NCI-H2171 treated with DMSO at 0.1 percent for 48 hours (cell line): Measurements from ENCODE around the gene NSG2.
"Not testable (repeated sequence)": the region's sequence is repeated elsewhere in the genome, so short reads cannot be mapped to it uniquely, and the experiment has no call there.

Source experiments
- DNase-seq: peaks from one replicate; lab custom pipeline; 2025; lab: John Stamatoyannopoulos, UW

The NSG2 gene

GRCh38 chr5:174102574-174102973, 57.1 kb downstream of the NSG2 start:
- DNase-seq: not testable (repeated sequence)

- no peak for DNase-seq
Observed at GRCh38 chr5:174106997-174107655, 61.6 kb downstream of the NSG2 start.

- no peak for DNase-seq
Observed at GRCh38 chr5:174108745-174109144, 63.2 kb downstream of the NSG2 start.

DNA sequence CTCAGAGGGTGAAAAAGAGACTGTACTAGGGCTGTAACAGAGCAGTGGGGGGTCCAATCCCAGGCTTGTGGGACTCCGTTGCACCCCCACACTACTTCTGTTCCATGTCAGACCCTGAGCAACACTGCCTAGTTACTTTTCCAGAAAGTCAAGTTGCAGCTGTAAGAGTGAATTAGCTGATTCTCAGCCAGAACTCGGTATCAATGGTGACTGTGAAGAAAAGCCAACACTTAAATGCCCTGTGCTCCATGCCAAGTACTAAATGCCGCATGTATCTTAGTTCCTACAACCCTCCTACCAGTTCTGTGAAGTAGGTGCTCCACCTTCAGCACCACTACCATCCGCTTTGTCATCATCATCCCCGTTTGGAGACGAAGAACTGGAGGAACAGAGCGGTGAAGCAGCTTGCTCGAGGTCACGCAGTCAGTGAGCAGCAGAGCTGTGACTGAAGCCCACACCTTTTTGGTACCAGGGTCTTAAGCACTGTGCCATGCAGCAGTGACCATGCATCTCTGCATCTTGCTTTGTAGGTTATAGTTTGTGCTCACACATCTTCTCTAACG, 64.3 kb downstream of the NSG2 start:
- no peak for DNase-seq

DNA sequence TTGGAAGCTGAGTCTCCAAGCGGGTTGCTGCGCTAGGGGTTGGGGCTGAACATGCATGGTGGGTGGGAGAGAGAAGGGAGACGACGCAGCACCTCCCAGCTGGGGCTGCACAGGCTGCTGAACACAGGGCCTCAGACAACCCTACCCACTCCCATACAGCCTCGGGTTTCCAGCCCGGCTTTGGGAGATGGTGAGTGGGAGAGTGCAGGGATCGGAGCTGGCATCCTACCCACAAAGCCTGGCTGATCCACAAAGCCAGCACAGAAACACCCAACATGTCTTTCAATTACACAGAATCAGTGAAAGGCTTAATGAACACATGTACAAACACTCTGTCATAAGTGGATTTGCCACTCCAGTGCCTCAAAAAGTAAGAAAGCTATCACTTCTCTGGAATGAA, 64.8 kb downstream of the NSG2 start:
- DNase-seq: no peak

DNA sequence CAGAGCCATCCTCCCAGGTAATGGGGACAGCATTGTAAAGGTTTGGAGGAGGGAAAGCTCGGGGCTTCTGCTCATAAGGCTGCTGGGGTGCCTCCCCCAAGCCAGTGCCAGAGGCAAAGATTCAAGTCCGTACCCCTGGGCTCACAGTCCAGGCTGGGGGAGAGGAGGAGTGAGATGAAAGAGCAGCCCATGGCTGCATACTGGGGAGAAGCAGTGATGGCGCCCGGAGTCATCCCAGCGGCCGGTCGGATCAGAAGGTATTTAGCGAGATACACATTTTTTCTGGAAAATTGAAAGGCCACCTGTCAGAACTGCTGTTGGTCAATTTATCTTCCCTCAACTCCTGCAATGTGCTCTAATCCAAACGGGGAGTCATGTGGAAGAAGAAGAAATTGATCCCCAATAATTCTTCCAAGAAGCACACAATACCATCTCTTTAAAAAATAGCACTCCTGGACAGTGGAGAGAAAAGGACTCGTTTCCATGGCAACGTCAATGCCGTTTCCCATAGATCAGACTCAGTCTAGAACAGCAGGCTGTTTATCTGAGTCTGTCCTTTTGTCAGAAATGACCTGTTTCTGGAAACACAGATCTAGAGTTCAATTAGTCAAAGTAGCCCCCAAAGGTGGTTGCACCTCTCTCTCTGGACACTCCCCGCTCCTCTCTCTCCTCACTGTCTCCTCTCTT, 65.9 kb downstream of the NSG2 start:
- no peak for DNase-seq

DNA sequence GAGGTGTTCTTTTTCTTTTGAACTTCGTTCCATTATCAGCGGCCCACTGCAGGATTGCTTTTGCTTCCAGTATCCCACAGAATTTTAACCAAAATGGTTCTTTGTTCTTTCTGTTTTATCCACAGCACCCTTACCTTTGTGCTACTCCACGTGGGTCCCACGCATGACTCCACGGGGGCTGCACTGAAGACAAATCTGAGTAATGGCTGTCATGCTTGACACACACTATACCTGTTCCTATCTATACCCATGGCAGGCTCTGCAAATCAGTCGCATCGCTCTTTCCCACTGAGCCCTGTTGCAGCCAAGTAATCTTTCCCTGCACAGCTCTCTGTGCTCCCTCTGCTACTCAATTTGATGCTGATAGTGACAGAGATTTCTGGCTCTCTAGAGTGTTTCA, 69.7 kb downstream of the NSG2 start:
- DNase-seq: no peak

DNA sequence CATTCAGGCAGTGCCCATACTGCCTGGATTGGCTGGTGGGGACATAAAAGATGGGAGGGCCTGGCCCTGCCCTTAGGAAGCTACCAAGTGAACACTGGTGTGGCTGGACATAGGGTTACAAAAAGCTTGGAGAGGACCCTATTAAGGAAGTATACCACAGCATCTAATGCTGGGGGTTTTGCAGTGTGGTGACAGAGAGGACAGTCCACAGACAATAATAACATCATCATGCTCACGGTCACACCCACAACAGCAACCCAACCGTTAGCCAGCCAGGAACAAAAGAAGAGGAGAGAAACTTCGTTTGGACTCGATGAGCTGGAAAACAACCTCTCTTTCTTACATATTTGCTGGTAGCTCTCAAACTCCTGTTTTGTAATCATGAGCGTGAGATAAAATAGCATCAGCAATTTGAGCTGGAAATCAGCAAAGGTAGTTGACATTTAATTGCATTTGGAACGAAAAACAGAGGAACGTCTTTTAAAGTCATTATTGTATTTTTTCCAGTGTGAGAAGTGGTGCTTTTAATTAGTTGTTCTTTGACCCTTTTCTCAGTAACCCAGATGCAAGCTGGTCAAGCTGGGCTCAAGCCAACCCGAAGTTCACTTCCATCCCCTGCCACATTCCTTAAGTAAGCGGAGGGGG, 73.4 kb downstream of the NSG2 start:
- DNase-seq: no peak

- DNase-seq: no peak
Observed at GRCh38 chr5:174119468-174119881, 74.0 kb downstream of the NSG2 start.

GRCh38 chr5:174120401-174121005, 75.0 kb downstream of the NSG2 start:
- no peak for DNase-seq

GRCh38 chr5:174134545-174134944, 89.0 kb downstream of the NSG2 start:
- no peak for DNase-seq

DNA sequence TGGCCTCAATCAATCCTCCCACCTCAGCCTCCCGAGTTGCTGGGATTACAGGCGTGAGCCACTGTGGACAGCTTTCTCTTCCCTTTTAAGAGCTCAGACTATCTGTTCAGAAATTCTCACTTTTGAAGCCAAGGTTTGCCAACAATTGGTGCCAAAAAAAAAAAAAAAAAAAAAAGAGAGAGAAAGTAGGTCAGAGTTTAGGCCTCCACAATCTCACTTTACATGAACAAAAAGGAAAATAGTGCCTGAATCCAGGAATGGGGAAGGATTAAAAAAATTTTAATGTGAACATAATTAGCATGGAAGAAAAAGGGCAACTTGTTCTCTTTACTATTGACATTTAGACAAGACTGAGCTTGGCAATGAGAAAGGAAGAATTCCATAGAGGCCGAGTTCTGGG, 94.1 kb downstream of the NSG2 start:
- no peak for DNase-seq

DNA sequence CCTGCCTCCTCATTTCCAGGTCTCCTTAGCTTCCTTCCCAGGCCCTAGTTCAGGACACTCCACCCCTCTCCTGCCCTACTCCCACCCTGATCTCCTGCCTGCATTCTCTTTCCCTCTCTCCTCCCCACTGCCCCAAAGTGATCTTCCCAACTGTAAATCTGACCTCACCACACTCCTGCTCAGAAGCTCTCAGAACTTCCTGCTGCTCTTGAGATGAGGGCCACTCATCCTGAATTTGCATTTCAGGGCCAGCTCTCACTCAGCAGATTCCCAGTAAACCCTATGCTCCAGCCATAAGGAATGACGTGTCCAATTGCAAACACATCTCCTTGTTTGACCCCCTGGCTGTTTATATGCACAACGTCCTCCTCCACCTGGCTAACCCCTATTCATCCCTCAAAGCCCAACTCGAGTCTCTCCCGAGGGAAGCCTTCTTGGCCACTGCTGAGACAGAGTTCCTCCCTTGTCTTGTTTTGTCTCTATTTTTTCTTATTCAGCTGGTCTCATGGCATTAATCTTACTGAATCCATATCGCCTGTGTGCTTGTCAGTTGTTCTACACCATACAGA, 95.0 kb downstream of the NSG2 start:
- DNase-seq: no peak

GRCh38 chr5:174141398-174141797, 95.9 kb downstream of the NSG2 start:
- no peak for DNase-seq

GRCh38 chr5:174145091-174145490, 99.6 kb downstream of the NSG2 start:
- DNase-seq: no peak

DNA sequence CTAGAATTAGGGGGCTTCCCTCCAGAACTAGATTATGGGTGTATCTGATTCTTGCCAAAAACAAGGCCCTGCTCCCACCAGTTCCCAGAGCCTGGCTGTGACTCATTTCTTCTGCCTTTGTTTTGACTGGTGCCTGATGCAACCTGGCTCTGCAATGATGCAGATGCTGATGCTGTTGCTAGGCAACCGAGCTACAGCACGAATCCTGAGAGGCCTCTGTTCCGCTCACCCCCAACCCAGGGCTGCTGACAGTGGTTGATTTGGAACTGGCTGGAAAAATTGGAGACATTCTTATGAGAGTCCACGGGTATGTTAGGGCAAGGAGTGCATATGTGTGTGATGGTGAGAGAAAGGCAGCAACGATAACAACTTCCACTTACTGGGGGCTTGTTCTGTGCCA, 100.3 kb downstream of the NSG2 start:
- DNase-seq: no peak

GRCh38 chr5:174146556-174146955, 101.0 kb downstream of the NSG2 start:
- no peak for DNase-seq

GRCh38 chr5:174147012-174147411, 101.5 kb downstream of the NSG2 start:
- DNase-seq: not testable (repeated sequence)

DNA sequence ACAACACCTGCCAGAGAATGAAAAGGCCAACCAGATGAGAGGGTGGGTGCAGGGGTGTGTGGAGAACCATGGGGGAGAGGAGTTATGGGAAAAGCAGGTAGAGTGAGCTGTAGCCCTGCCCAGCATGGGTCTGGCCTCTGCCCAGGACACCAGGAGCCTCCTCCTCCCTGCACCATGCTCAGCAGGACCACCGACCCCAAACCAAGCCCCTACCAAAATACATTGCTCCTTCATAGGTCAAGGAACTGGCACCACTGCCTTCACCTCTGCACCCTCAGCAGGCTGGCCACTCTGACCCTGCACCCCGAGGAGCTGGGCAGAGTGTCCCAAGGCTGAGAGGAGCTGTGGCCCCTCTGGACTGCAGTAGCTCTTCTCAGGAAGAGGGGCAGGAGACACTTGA, 102.0 kb downstream of the NSG2 start:
- DNase-seq: no peak

- no peak for DNase-seq
Observed at GRCh38 chr5:174148721-174149120, 103.2 kb downstream of the NSG2 start.

- no peak for DNase-seq
Observed at GRCh38 chr5:174149426-174149825, 103.9 kb downstream of the NSG2 start.

DNA sequence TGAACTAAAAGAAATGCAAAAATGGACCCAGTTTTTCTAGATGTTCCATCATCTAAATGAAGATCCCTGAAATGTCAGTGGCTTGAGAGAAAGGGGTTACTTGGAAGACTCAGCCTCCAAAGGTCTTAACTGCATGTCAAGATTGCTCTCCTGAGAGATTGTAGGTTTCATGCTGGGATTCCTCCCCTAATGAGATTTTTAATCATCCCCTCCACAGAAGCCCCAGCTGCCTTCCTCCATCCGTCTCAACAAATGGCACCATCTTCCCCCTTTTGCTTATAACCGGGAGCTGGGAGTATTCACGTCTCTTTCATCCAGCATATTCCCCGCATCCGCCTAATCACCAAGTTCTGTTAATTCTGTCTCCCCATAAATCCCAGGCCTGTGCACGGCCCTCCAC, 104.5 kb downstream of the NSG2 start:
- no peak for DNase-seq
